HG03457 (cell line): ENCODE measurements around the gene HLA-E.

Experiments used
- ATAC-seq: cut with Tn5 transposase; IDR thresholded peaks from one replicate; pipeline ENCODE4 v1.9.1; 2021; ENCODE audit warnings: moderate number of reproducible peaks; ENCODE audit not compliant: unreplicated experiment

Gene HLA-E

DNA sequence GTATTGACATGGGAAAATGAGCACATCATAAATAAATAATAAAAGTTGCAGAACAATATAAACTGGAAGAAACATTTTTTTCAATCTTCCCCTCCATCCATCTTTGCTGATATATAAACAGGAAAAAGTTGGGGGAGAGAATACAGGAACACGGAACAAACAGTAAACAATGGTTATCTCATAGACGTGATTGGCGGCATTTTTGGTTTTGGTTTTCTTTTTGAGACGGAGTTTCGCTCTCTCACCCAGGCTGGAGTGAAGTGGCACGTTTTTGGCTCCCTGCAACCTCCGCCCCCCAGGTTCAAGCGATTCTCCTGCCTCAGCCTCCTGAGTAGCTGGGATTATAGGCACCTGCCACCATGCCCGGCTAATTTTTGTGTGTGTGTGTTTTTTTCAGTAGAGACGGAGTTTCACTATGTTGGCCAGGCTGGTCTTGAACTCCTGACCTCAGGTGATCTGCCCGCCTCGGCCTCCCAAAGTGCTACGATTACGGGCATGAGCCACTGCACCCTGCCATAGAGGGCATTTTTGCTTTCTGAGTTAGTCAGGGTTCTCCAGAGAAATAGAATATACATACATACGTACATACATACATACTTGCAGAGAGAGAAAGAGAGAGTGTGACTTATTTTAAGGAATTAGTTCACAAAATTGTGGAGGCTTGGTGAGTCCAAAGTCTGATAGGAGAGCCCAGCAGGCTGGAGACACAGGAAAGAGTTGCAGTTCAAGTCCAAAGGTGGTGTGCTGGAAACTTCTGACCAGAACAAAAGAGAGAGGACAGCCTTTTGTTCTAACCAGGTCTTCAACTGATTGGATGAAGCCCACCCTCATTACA, 44.4 kb downstream of the HLA-E start:
- ATAC-seq = no peak

DNA sequence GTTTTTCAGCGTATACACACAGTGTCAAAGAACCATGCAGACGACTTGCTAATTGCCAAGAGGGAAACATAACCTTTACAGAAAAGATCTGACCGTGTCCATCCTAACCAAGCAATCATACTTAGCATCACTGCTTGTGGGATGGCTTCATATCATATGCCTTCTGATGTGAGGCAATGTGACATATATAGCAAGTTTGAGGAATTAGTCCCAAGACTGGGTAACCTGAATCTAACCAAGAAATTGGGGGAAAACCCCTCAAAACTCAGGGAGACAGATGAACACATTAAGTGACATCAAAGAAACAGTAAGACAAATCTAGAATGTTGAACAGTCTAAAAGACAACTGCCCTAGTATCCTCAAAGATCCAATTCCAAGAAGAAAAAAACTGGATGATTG, 48.6 kb downstream of the HLA-E start:
- ATAC-seq = no peak

DNA sequence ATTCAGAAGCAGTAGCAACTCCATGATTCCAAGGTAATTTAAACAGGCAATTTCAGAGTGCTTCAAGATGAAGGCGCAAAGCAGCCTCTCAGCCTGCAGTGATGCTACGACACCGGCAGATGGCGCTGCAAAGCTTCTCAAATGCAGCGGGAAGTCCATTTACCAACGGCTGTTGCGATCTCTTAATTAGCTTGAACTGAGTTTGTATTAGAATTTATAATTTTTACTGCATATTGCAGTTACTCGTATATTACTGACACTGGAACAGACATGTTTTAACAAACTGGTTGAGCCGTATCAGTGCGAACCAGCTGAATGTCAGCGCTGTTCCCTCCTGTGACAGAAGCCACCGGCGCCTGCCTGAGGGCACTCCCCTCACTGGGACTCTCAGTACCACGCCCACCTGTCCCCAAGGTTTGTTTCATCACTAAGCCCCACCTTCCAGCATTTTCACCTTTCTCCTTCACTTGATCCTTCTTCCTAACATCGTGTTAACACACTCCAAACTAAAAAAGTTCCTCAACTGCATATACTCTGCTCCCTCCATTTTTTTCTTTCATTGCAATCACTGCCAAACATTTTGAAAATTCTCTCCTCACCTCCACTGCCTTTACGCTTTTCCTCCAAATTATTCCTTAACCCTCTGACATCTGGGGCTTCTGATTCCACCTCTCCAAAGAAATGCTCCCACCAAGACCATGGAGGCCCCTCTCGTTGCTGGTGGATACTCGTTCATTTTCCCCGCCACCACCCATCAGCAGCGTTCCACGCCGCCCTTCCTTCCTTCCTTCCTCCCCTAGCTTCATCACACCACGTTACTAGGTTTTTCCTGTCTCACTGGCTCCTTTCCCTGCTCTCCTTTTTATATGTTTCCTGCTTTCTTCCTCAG, 52.5 kb downstream of the HLA-E start:
- no peak for ATAC-seq

DNA sequence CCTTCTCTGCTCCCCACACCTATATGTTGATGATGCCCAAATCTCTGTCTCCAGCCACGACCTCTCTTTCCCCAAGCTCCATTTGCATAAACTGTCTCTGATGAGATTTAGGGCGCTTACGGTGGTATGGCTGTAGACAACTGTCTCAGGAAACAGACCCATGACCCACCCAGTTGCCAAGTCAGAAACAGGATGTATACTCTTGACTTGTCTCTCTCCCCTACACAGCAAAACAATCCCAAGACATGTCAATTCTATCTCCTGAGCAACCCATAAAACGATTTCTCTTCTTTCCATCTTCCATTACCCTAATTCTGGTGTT, 53.1 kb downstream of the HLA-E start:
- ATAC-seq = no peak

DNA sequence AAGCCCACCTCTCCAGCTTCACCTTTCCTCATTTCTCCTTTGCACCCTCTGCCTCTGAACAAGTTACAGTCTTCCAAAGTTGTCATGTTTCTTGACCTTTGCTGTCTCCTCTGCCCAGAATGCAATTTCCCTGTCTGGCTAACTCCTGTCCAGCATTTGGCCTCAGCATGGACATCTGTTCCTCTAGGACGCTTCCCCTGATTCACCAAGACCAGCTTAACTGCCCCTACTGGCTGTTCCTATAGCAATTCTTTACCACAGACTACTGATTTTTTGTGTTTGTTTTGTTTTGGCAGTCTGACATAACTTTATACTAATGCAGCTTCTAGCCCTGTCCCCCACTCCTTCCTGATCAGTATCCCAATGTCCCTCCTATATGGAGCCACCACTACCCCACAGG, 53.6 kb downstream of the HLA-E start:
- no peak for ATAC-seq
